Measurements from ENCODE around the gene LMNTD1.

LMNTD1 gene

DNA sequence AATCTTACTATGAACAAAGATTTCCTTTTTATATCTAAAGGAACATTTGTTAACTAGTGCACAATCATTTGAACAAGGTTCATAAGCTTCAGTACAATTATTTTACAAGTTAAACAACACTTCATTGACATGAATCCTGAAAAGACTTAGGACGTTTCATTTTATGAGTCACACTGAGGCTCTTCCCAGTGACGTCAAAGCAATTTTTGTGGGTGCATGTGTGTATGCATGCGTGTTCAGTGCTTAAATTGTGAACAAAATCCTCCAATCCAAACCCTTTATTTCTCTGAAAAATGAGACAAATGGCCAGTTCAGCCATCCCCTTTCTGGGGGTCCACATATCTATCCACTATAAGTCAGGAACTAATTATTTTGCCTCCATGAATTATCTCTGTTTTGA lies 2.9 kb downstream of the LMNTD1 start:
- DNase-seq, result no peak

DNA sequence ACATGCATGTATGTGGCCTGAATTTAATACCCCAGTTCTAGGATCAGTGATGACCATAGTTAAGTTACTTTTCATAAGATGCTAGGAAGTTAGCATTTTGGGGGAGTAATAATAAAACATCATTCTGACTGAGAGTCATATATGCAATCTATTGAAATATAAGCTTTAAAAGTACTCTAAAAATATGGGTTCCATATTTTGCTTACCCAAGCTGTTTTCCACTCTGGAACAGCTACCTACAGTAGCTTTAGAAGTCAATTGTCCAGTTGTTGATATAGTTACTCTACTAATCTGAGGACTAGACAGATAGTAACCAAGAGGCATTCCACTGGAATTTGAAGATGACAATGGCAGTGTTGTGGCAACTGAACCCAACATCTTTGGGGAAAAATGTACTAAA lies 4.0 kb downstream of the LMNTD1 start:
- DNase-seq, result no peak

DNA sequence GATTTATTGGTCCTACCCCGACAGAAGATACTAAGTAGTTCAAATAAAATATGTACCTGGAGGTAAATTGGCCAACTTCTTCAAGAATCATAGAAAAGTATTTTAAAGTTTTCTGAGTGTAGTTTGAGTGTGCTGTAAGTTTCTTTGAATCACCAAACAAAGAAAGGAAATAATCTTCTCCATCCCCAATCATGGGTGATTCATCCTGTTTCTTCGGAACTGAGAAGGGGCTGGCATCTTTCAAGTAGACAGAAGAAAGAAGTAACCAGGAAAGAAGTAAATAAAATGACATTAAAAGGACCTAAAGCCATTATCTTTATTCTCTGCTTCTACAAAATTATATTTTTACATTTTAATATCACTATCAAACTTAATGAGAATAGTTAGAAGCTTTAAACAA lies 6.8 kb downstream of the LMNTD1 start:
- no peak for DNase-seq

DNA sequence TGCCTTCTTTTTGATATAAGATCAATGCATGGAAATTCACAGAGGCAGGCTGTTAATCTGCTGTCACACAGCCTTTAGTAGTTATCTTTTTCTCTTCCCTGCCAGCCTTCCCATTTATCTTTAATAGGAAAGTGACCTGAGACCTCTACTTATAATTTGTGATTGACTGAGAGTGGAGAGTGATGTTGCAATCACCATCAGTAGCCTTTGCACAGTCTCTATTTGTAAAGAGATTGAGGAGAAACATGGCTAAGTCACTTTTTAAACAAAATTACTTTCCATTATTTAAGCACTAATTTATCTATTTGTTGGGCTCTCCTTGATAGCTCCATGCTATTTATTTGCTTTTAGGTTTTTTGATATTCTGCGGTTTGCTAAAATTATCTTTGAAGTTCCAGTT lies 19.9 kb downstream of the LMNTD1 start:
- no peak for DNase-seq

DNA sequence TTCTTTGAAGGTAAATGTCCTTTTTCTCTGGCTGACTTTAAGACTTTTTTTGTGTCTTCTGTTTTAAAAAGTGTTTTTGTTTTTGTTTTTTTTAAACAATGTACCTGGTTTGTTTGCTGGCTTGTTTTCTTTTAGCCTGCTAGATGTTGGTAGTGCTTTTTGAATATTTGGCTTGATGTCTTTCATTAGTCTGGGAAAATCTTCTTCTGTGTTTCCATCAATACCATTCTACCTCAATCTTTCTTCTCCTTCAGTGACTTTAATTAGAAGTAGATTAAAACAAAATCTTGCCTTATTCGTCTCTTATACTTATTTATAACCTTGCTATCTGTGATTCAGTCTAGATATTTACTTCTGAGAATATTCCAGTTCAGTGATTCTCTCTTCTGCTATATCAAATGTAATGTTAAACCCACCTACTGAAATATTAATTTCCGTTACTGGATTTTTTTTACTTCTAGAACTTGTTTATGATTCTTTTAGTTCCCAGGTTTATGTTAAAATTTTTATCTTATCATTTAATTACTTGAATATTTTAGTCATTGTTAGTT lies 21.5 kb downstream of the LMNTD1 start:
- no peak for DNase-seq

DNA sequence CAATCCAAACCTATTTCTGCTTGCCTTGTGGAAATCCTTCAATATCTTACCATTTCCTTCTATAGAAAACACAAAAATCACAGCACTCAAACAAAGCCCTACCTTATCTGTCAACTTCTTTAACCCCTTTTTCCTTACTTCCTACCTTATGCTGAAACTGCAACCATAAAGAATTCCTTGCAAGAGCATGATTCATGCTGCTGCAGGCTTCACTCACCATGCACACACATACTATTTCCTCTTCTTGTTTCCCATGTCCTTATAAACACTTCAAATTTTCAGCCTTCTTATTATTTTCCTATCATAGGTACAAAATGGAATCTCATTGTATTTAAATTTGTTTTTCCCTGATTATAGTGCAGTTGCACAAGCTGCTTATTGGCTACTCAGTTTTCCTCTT lies 23.3 kb downstream of the LMNTD1 start:
- DNase-seq, result no peak

DNA sequence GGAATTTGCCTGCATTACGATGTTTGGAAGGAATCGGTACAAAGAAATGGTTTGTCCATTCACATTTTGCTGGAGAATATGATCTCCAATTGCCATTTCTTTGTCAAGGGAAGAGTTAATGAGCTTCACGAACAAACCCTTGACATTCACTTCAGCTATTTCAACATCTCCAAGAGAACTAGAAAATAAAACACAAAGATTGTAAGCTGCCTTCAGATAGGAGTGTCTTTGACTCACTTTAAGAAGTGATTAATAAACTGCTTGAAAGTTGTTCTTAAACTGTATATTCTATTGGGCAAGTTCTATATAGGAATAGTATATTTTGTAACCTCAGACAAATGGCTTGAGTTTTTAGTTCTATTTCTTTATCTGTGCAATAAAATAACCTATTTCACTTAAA lies 26.3 kb downstream of the LMNTD1 start:
- no peak for DNase-seq

DNA sequence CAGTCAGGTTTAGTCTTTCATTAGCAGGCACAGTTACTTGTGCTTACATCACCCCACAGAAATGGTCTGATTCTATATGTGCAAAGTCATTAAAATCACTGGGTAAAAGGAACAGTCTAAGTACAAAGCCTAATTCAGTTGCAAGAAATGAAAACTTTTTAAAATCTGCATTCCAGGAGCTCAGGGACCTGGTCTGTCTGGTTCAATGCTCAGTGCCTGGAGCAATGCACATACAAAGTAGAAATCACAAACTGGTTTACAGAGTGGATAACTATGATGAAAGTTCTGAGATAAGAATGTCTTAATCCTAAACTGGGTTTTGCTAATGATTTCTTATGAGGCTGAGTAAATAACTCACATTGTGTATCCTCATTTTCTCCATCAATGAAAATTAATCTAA lies 28.7 kb downstream of the LMNTD1 start:
- no peak for DNase-seq

DNA sequence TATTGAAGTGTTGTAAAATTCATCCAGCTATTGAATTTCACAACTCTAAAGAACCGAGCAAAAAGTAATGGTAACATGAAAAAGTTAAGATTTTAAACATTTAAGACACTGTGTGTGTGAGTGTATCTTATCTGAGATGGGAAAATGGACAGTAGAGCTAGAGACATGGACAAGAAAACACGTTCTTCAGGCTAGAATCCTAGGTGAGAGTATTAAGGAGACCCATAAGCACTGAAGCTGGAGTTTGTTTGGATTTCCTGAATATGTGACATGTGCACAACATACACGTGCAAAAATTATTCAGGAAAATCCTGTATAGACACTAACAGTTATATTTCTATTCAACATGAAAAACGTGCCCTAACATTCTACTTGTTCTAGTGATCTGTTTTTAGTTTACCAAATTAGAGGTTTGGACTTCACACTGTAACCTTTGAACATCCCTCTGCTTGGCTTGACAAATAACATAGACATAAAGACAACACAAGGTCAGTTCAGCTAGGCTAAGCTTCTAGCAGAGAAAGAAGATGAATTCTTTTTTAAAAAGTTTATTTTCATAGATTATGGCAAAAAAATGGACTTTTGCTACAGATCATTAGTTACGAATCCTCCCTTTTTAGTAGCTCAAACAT lies 31.3 kb downstream of the LMNTD1 start:
- DNase-seq, result no peak

DNA sequence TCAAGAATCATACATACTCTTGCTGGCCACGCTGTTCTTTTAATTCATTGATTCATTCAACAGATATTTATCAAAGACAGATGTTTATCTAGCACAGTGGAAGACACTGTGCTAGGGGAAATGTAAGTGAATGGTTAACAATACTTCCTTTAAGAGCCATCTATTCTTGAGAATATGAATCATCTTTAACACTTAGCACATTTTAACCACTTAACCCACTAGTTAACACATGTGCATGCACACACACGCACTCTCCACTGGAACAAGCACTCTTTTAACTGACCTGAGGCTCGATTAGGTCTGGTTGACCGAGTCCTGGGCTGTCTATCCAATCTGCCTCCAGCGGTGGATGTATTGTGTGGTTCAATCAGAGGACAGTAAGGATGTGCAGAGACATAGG lies 34.6 kb downstream of the LMNTD1 start:
- DNase-seq, result no peak

DNA sequence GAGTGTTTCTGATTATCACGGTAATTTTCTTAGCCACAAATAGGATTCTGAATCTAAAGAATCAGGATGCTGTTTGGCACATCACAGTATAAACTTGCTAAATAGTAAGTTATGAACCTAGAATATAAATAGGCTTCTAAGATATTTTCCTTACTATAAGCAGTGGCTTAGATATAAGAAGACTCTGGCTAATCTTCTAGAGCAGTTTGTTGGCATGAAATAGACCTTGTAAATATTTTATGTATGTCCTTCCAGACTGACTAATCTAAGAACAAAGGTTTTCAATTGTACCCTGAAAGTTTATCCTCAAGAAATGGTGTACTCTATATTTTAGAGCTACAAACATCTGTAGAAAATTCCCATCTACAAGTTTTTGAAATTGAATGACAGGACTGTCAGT lies 48.3 kb downstream of the LMNTD1 start:
- DNase-seq, result no peak

DNA sequence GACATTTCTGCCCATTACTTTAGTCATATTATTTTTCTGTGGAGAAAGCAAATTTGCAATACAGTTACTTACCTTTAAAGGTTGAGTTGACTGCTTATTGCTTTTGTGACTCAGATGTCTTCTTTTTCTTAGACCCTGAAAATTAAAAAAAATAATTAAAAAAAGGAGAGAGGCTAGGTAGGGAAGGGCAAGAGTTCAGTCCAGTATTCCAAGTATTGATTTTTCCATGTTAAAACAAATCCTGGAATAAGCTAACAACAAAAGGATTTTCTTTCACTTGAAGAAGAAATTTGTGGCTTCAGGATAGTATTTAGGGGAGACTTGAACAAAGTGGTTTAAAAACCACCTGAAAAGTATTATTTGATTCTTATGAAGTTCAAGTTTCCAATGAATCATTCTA lies 49.4 kb downstream of the LMNTD1 start:
- no peak for DNase-seq

DNA sequence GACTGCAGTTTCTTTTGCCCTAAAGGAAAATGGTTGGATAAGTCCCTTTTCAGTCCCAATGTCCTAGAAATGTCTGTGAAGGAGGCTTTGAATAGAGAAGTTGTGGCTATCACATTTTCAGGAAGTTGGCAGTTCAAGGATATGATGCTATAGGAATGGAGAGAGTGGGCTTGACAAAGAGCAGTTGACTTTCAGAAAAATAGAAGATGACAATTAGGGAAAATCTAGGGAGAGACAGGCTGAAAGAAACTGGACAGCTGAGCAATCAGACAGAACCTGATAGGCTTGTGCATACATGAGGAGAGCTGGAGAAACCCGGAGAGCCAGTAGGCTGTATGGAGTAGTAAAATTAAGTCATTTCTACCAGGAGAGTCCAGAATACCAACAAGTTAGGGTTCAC lies 50.5 kb downstream of the LMNTD1 start:
- DNase-seq, result no peak

DNA sequence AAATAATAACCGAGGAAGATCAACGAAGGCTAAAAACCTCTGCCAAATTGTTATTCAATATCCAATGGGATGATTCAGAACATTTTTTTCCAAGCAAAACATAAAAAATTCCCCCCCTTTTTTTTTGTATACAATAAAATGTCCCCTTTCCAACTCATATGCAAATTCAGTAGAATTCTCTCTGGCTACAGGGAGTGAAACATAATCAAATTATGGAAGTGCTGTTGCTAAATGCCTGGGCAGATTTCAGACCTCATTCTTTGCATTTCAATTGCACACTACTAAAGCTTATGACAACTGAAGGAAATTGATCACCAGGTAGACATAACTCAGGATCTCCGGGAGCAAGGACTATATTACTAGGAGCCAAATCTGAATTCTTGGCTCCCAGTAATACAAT lies 51.0 kb downstream of the LMNTD1 start:
- DNase-seq, result no peak

DNA sequence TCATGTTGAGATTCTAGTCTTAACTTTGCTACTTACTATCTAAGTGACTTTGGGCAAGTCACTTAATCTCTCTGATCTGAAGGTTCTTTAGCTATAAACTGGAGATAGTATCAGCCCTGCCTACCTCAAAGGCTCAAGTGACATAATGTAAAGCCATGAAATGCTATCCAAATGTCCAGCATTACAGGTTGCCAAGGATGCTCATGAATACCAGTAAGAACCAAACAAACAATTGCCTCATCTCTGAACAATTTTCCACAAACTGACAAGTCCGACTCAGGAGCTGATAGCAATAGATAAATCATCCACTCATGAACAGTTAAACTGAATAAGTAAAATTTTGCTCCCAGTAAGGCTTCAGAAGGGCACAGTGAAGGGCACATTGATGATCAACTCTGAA lies 51.5 kb downstream of the LMNTD1 start:
- DNase-seq, result no peak

DNA sequence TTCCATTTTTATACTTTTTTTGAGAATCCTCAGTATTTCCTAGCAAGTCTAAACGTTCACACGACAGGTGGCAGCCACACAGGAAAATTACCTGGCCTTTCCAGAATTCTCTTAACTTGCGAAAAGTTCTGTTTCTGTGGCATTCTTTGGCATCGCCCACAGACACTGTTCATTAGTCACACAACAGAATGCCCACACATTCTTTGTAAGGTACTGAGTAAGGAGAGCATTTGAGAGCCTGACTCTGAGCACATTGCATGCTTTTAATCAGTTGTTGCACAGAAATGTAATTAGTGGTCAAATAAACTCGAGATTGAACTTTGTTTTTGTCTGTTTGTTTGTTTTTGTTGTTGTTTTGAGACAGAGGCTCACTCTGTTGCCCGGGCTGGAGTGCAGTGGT lies 52.4 kb downstream of the LMNTD1 start:
- DNase-seq, result no peak

DNA sequence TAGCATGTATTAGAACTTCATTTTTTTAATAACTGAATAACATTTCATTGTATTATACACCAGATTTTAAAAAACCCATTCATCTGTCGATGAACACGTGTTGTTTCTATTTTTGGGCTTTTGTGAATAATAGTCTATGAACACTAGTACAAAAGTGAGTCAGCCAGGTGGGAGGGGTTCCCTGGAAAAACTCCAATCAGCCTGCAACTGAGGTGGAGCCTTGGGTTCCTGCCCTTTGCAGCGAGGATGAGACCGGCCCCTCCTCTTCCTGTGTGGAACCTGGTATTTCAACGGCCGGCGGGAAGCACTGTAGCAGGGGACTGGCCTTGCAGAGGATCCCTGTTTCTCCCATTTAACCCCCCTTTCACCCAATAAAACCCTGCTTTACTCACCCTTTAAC lies 56.1 kb downstream of the LMNTD1 start:
- DNase-seq, result no peak

DNA sequence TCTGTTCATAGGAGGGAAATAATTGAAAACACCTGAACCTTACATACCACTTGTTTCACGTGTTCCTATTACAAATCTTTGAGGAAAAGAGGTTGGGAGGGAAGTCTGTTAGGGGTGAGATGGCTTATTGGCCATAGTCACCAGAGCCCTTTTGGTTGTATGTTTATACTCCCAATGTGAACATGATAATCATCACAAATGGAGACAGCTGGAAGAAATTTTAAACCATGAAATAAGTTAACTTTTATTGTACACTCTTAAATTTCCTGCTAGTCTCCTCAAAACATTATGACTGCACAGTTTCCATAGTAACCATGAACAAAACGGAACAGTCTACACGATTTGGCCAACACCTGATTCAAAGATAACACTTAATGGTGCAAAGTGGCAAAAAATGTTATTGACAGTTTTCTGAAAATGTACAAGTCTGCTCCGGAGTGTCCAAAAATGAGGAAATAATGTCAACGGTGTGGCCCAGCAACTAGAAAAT lies 56.9 kb downstream of the LMNTD1 start:
- no peak for DNase-seq

DNA sequence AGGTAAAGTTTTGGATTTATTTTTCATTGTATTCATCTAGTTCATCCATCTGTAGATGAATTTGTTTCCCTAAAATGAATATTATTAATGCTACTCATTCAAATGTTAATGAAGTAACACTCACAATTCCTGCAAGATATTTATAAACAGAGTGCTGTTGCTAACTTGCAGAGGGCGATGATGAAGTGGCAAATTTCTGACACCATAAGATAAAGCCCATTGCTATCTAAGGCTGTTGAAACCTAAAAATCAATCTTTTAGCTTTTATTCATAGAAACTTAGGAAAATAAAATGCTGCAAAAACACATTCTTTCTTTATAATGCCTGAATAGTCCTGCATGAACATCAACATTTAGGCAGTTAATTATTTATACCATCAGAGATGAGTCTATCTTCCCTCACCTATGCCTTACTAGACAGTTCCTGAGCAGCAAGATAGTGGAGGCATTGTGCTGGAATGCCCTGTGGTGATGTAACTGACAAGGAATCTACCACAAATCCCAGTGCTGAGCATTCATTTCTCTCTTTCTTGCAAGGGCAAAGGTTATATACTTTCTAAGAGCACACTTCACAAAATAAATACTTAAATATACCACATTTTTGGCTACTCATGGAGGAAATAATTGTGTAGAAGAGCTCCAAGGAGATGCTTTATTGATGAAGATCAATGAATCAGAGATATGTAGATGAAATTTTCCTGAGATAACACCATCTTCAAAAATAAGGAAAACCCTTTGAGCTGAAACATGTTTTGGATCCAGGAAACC lies 57.6 kb downstream of the LMNTD1 start:
- DNase-seq, result no peak

DNA sequence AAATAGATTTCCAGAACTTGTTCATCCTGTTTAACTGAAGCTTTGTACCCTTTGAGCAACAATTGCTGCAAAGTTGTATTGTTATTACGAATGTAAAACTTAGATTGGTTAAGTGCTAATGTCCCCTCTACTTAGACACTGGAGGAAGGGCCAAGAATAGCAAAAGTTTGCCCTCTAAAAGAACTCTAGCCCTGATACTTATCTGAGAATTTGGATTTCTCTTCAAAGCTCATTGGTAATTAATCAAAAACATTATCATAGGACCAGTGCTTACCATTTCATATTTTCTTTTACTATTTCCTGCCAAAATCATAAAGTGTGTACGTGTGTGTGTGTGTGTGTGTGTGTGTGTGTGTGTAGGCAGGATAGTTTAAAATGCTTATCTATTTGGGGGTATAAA lies 58.2 kb downstream of the LMNTD1 start:
- no peak for DNase-seq

DNA sequence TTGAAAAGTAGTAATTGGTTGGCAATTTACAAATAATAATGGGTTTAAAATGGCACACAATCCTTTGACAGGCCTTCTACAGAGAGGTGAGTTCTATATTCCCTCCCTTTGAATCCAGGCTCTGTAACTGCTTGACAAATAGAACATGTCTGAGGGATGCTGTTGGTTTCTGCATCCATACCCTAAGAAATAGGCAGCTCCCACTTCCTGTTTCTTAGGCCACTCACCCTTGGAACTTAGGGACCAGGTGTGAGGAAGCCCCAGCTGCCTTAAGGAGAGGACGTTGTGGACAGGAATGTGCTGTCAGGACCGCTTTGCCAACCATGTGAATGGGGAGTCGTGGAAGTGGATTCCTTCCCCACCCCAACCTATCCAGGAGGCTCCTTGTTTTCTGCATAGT lies 59.4 kb downstream of the LMNTD1 start:
- no peak for DNase-seq

DNA sequence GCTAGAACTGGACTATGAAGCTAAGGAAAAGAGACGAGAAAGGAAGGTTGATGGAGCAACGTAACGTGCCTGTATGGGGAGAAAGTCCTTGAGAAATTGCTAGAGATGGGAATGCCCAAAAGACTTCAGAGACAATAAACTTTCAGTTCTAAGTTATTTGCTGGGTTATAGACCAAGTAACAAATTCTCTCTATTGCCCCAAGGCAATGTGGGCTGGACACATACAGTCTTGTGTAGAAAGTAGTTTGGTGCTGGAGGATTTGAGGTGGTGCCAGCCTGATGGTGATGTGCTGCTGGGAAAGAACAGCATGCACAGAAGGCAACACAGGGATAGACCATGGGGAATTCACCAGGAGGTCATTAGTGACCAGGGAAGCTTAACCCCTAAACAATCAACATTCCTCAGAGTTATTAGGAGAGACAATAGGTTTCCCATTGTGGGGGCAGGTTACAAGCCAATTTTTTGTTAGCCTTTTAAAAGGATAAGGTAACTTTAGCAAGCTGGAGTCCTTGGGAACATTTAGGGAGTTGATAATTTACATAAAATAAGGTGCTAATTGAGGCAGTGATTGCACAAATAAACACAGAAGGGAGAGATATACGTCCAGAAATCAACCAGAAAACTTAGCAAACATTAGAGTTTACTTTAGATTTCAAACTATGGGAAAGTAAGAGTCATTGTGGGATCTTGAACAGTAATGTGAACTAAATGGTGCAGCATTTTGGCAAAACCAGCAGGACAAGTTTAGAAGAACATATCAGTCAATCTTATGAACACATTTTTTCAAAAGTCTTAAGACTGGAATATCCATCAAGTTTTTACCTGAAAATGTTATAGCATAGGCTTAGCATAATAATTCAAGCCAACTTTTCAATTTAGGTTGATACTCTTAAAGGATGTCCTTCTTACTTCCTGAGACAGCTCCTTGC lies 61.4 kb downstream of the LMNTD1 start:
- DNase-seq, result no peak
